ENCODE results near the gene LHFPL2.

The LHFPL2 gene

DNA sequence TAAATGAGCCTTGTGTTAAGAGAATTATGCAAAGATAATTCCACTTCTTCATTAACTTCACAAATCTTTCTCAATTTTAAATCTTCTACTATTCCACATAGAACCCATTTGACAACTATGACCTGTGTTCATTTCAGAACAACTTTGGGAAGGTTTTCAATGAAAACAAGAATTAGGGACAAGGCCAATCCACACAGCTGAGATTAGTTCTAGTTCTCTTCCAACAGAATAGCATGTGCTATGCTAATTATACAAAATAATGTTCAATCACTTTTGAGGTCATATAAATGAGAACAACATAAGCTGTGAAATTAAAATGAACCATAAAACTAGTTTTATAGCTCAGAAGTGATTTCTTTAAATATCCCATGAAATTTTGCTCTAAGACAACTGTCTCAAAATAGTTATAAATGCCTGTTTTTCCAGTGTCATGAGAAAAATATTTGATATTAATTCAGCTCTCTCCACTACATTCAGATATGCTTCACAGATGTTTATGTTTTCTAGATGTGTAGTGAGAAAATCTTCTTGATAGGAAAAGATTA, 7.2 kb upstream of the LHFPL2 start:
- no peak for DNase-seq (ENCODE audit: insufficient read length, low spot score)
- FAIRE-seq = no peak
- TF ChIP-seq POLR2A (IDR thresholded peaks at IDR 0.05; ENCODE audit: low read depth, low read length) = no peak

DNA sequence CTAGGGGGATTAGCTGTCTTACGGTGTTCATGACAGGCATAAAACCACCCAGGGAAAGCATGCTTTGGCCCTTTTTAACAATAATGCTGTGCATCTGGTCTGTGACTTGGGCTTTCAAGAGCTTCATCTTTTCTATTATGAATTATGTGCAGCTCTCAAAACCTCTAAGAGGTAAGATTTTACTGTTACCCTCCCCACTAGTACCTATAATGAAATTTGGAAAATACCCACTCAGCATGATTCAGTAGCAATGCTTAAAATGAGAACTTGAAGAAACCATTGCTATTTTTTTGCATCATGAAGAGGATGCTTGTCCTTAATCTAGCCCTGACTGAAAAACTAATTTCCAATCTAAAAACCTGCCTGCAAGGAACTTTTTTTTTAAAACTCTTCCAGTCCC, 5.8 kb upstream of the LHFPL2 start:
- TF ChIP-seq POLR2A (IDR thresholded peaks at IDR 0.05; ENCODE audit: low read depth, low read length) = no peak
- DNase-seq (ENCODE audit: insufficient read length, low spot score) (no peak), FAIRE-seq (no peak)

DNA sequence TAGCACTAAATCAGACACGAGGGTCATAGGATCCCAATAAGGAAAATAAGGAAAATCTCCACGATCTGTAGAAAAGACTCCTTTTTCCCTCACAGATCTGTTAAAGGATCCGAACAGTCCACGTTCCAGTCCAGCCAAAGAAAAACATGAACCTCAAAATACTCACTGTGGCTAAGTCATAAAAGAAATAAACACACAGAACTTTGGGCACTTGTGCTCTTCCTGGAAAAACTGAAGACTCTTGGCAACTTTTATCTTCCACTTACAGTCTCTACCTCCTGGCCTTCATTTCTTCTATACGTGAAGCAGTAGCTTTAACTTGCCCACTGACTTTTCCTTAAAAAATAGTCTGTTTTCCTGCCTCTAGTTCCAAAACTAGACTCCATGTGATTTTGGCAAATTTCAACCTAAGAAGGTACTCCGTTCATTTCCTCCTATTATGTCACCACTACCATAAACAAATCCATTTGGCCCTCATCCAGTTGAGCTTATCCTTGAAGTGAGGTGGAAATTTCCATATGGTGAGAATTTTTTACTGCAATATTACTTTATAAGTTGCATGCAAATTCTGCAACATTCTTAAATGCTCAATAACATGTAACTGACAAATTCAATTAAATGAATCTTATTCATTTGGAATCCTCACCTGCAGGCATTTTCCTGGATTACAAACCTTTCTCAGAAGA, 5.3 kb upstream of the LHFPL2 start:
- FAIRE-seq = no peak
- TF ChIP-seq POLR2A (IDR thresholded peaks at IDR 0.05; ENCODE audit: low read depth, low read length) = no peak
- DNase-seq (ENCODE audit: insufficient read length, low spot score) = no peak

DNA sequence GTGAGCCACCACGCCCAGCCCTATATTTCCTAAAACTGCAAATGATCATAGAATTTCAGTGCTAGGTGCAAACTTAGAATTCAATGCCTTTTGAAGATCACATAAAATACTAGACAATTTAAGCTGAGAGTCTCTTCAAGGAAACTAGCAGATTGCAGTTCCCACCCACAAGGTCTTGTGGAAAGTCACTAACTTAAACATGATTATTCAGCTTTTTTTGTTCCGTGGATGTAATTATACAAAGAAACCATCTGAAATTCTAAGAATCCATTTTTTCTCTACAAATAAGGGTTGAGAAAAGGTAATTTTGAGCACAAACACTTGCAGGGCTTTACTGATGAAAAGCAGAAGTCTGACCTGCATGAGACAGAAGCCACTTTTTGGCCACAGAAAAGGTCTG, 4.5 kb upstream of the LHFPL2 start:
- no peak for TF ChIP-seq POLR2A (IDR thresholded peaks at IDR 0.05; ENCODE audit: low read depth, low read length)
- no peak for FAIRE-seq
- no peak for DNase-seq (ENCODE audit: insufficient read length, low spot score)

DNA sequence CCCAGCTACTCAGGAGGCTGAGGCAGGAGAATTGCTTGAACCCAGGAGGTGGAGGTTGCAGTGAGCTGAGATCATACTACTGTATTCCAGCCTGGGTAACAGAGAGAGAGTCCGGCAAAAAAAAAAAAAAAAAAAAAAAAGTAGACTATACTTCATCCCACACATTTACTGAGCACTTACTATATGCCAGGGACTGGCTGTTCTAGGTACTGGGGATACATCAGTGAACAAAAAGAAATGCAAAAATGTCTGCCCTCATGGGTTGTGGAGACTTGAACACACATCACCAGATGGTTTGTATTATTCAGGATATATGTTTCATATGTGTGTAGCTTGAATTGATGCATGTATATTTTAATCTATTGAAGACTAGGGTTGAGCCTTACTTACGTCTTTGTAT, 2.9 kb upstream of the LHFPL2 start:
- no peak for TF ChIP-seq POLR2A (IDR thresholded peaks at IDR 0.05; ENCODE audit: low read depth, low read length)
- DNase-seq (ENCODE audit: insufficient read length, low spot score) (no peak), FAIRE-seq (no peak)

DNA sequence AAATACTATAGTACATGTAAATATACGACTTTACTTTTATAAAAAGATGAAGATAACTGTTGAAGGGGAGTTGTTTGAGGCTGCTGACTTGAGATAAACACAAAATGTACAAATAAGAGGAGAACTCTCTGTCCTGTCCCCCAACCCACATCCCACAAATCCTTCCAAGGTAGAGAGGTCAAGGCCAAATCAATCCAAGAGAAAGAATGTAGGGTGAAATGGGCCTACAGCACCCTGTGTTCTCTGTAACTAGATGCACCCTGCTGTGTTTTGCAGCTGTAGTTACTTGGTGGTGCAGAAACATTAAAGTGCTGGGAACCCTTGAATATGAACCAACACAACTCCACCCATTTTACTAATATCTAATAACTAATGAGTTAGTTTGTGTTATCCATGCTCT, 2.0 kb upstream of the LHFPL2 start:
- FAIRE-seq (no peak), DNase-seq (ENCODE audit: insufficient read length, low spot score) (no peak)
- TF ChIP-seq POLR2A (IDR thresholded peaks at IDR 0.05; ENCODE audit: low read depth, low read length) = no peak

DNA sequence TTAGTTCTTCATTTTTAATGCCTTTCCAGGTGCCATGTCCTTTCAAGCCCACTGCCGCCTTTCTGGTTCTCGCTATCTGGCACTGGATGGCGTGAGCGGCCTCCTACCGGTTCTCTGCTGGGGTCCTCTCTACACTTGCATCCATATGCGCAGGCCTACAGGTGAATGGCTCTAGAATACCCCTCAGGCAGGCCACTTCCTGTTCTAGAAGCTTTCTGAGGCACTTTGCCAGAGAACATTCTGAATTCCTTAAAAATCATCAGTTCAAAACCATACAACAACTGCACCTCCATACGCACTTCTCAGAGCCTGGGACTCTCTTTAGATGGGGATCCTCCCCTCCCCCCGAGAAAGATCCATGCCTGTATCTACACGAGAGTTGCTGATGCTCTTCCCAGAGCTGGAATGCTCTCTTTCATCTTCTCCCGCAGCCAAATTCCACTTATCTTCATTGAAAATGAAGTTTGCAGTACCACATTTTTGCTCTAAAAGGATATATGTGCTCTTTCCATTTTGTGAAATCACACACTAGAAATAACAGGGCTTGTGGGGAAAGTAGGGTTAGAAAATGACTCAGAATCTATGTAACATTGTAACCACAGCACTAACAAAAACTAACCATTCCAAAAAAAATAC, 1.4 kb upstream of the LHFPL2 start:
- DNase-seq (ENCODE audit: insufficient read length, low spot score) (no peak), FAIRE-seq (no peak)
- TF ChIP-seq POLR2A (IDR thresholded peaks at IDR 0.05; ENCODE audit: low read depth, low read length) = no peak

DNA sequence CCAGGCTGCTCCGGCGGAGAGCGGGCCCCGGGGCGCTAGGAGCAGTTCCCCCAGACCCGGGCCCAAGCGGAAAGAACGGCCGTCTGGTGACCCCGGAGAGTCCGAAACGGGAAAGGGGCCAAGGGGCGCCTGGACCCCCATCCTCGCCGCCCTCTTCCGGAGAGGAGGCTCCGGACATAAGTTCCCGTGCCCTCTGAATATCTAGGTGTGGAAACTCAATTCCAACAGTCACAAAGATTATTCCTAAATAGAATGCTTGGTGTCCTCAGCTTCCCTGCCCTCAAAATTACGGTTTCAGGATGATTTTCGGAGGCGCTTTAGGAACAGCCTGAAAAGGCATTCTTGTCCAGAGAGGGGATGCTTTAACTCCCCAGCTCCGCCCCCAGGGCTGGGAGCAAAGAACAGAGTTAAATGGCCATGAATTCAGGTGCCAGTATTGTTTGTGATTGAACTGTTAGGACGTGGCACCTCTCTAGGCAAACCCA, 681 bp upstream of the LHFPL2 start:
- FAIRE-seq (no peak), DNase-seq (ENCODE audit: insufficient read length, low spot score) (no peak)
- TF ChIP-seq POLR2A (IDR thresholded peaks at IDR 0.05; ENCODE audit: low read depth, low read length) = no peak

DNA sequence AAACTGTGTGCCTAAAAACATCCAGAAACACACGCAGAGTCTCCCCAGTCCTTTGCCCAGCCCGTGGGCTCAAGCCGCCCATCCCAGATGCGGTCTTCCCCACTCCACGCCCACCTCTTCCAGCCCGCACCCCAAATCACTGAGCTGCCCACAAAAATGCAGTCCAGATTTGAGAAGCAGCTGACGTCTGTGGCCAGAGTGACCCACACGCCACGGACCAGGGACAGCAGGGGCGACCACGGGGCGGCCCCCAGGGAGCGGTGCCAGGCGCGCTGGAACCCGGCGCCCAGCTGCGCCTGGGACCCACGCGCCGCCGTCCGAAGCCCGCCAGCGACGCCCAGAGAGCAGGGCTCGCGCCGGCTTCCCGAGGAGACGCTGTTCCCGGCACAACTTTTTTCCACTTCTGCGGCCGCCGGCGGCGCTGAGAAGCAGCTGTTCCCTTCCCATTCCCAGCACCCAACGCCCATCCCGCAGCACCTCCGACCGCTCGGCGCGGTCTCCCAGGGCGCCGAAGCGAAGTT, 674 bp downstream of the LHFPL2 start:
- DNase-seq (ENCODE audit: insufficient read length, low spot score) (no peak), FAIRE-seq (no peak)
- TF ChIP-seq POLR2A (IDR thresholded peaks at IDR 0.05; ENCODE audit: low read depth, low read length) = 0 out of 2 replicates have a peak, but pooled peaks have one; percentile 9

DNA sequence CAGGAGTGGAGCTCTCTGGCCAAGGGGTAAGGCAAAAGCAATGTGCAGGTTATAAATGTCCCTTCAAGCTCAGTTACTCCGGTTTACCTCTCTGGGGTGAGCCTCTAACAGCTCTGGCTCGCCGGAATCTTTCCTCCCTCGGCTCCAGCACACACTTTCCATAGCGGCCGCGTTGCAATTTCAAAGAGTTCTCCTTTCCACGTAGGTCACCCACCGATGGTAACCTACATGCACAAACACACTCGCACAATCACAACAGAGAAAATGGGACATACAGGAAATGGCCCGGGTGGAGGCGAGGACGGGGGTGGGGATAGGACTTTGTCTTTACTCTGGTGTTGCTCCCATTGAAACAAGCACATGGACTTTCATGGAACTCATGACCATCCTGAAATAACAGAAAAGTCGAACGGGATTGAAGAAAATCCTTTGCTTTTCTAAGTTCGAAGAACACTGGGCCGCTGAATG, 1.2 kb downstream of the LHFPL2 start:
- DNase-seq (ENCODE audit: insufficient read length, low spot score) = no peak
- no peak for TF ChIP-seq POLR2A (IDR thresholded peaks at IDR 0.05; ENCODE audit: low read depth, low read length)
- no peak for FAIRE-seq

DNA sequence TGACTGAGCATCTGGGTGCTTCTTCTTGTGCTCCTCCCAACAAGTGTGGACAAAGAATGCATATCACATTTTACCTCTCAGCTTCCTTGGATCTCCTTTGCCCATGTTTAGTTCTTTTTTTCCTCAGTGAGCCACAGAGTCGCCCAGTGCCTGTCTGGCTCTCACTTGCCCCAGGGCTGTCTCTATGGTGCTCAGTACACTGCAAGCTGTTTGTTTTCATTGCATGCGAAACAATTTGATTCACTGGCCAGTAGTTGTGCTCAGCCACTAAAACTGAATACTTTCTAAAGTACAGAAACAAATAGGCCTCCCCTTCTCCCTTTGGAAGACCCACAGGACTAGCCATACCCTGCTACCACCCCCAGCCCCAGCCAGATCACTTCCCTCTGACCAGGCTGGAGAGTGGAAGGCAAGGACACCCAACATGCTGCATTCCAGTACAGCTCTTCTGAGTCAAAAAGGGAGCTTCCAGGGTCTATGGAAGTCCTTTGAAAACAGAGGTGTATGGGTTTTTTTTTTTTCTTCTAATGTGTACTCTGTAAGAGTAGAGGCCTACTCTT, 3.8 kb downstream of the LHFPL2 start:
- TF ChIP-seq POLR2A (IDR thresholded peaks at IDR 0.05; ENCODE audit: low read depth, low read length) = no peak
- DNase-seq (ENCODE audit: insufficient read length, low spot score) (no peak), FAIRE-seq (no peak)

DNA sequence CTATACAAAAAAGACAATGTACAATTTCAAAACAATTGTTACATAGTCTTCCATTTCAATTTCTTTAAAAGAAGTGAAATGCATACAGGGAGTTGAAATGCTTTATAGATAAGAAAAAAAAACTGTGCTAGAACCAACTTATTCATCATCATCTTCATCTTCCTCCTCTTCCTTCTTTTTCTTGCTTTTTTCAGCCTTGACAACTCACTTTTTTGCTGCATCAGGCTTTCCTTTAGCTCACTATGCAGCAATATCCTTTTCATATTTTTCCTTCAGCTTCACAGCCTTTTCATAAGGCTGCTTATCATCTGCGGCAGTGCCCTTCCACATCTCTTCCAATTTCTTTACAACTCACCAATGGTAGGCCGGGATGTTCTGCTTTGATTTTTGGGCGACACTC, 4.4 kb downstream of the LHFPL2 start:
- no peak for TF ChIP-seq POLR2A (IDR thresholded peaks at IDR 0.05; ENCODE audit: low read depth, low read length)
- DNase-seq (ENCODE audit: insufficient read length, low spot score) (no peak), FAIRE-seq (no peak)

DNA sequence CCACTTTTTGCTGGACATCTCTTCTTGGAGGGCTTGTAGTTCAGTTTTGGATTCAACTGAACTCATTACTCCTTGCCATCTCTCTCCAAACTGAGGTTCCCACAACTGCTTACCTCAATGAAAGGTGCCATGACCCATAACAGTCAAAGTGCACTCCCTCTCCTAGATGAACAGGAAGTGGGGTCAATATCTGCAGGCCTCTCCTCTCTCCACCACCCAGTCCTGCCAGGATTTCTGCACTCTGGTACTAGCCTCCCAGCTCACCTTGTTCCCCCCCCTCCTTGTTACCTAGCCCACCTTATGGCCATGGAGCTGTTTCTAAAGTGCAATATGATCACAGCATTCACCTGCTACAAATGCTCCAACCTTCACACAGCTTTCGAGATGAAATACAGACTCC, 5.9 kb downstream of the LHFPL2 start:
- FAIRE-seq (no peak), DNase-seq (ENCODE audit: insufficient read length, low spot score) (no peak)
- no peak for TF ChIP-seq POLR2A (IDR thresholded peaks at IDR 0.05; ENCODE audit: low read depth, low read length)
